NT2/D1 (cell line): ENCODE data around the gene DIS3L2.
"Not testable (repeated sequence)": the region's sequence is repeated elsewhere in the genome, so short reads cannot be mapped to it uniquely, and the experiment has no call there.

Experiments used
- YY1 ChIP-seq: IDR thresholded peaks from 2 replicates; pipeline ENCODE4 v1.6.1; 2011; ENCODE audit not compliant: insufficient read length, insufficient read depth
- ZNF274 ChIP-seq: IDR thresholded peaks from 2 replicates; pipeline ENCODE4 v1.6.1; 2011; ENCODE audit warnings: mild to moderate bottlenecking, low read depth, low read length

DNA sequence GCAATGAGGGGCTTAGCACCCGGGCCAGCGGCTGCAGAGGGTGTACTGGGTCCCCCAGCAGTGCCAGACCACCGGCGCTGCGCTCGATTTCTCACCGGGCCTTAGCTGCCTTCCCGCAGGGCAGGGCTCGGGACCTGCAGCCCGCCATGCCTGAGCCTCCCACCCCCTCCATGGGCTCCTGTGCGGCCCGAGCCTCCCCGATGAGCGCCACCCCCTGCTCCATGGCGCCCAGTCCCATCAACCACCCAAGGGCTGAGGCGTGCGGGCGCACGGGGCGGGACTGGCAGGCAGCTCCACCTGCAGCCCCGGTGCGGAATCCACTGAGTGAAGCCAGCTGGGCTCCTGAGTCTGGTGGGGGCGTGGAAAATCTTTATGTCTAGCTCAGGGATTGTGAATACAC lies 404.9 kb downstream of the DIS3L2 start:
- not testable (repeated sequence) for TF ChIP-seq YY1, ZNF274
